Right lobe of liver (tissue), 6 donors: ENCODE measurements around the gene KDM4C. TPM values are rescaled to one million over a fixed set of nuclear protein-coding genes. Genes with fewer than 3 reads are reported as not detected.

Experiments
- ATAC-seq, 4 donors: fragments of 200-7000 bp; cut with Tn5 transposase; one replicate each; pipeline ENCODE4 v1.9.1; 2020; ENCODE audit warnings: mild to moderate bottlenecking in 4 of 4, moderate library complexity in 4 of 4
- DNase-seq, 3 donors: peaks; one replicate each; pipeline ENCODE4 v3.0.0-alpha.2; 2020
- H3K27ac ChIP-seq, 3 donors: fragments of 200-600 bp; one replicate each; pipeline ENCODE4 v1.8.0; 2022
- H3K27me3 ChIP-seq, 2 donors: fragments of 200-600 bp; one replicate each; pipeline ENCODE4 v1.8.0; 2022
- H3K36me3 ChIP-seq, 4 donors: fragments of 200-600 bp; sonication (generic) in 1 of 4; one replicate each; pipeline versions ENCODE4 v1.5.1 to v1.8.0; 2017 to 2022; ENCODE audit warnings: control low read depth in 1 of 4
- H3K4me1 ChIP-seq, 4 donors: fragments of 200-600 bp; sonication (generic) in 1 of 4; one replicate each; pipeline versions ENCODE4 v1.5.1 to v1.8.0; 2017 to 2022; ENCODE audit warnings: control low read depth in 1 of 4
- H3K4me3 ChIP-seq, 3 donors: fragments of 200-600 bp; one replicate each; pipeline ENCODE4 v1.8.0; 2022
- H3K9me3 ChIP-seq, 4 donors: fragments of 200-600 bp; sonication (generic) in 1 of 4; one replicate each; pipeline versions ENCODE4 v1.5.1 to v1.8.0; 2017 to 2022; ENCODE audit warnings: control low read depth in 1 of 4
- CTCF ChIP-seq, 4 donors: fragments of 200-600 bp in 3 of 4; fragments of 450-650 bp in 1 of 4; IDR thresholded peaks; one replicate each; pipeline versions ENCODE4 v1.5.1 to v1.8.0; 2016 to 2022; ENCODE audit warnings: antibody characterized with exemption in 4 of 4, mild to moderate bottlenecking in 2 of 4
- POLR2A ChIP-seq: fragments of 450-650 bp; IDR thresholded peaks from one replicate; pipeline ENCODE4 v1.6.1; 2017; ENCODE audit warnings: antibody characterized with exemption, mild to moderate bottlenecking
- WGBS: methylation state at CpG from one replicate; pipeline ENCODE4 v1.1.6; 2018; ENCODE audit warnings: low coverage, low lambda C conversion rate; ENCODE audit not compliant: insufficient coverage; ENCODE audit errors: missing lambda C conversion rate; 5-methylcytosine and 5-hydroxymethylcytosine counted together
- intact Hi-C, 2 donors: fragments of 100-400 bp; cut with DNase I; formaldehyde crosslinking; loops; one replicate each; pipeline versions ENCODE4 v1.11.2 to v1.14.1; 2022
- total RNA-seq, 6 experiments: library from RNA; depleted of rRNA in 2 of 6; stranded (reverse); fragments of >200 nt in 2 of 6; fragmentation: NEBNext Ultra II Directional in 3 of 6; extraction: Animal tissue kit (Norgen Biotek cat#: 25700) in 3 of 6; gene quantifications; one replicate each; pipeline versions ENCODE4 v1.1.0 to v1.2.4, GENCODE V29; 2016 to 2023
- donor health status: DM: no; HTN: yes; CAD: no.
- donor health status: DM: no; HTN: no; CAD: no.
- donor health status: DM: no; HTN: no; CAD: no.
- donor health status: DM: no; HTN: yes; CAD: no.
- donor health status: DM: no; HTN: yes; CAD: no.

Gene KDM4C
- total RNA-seq, 6 experiments from 2014 or later: 14.1 to 20.9 (median 15.3) TPM

- intact Hi-C loops: no loop called here
- Histone ChIP-seq H3K9me3 (no peaks in the 10 kb centered on the region), H3K27me3 (no peaks in the 10 kb centered on the region), H3K4me1 (peaks cover 0 to 21% (median 2%) of the 10 kb centered on the region in 4 donors), H3K27ac (no peak overlapping the region), H3K36me3 (peaks cover 0 to 7% (median under 1%) of the 10 kb centered on the region in 4 donors), H3K4me3 (no peak overlapping the region)
- TF ChIP-seq POLR2A (no peak), CTCF (IDR thresholded peaks at IDR 0.05) (no peak)
- 63% methylated on average over 1 of the region's 1 CpG for WGBS
- DNase-seq (no peak), ATAC-seq (peak; percentile 67 to 75 (median 70))
Measured at GRCh38 chr9:6897207-6897822, 139.5 kb downstream of the KDM4C start.

- Histone ChIP-seq H3K27me3 (no peaks in the 10 kb centered on the region), H3K4me1 (peaks cover 0 to 21% (median 2%) of the 10 kb centered on the region in 4 donors), H3K36me3 (peaks cover 0 to 7% (median under 1%) of the 10 kb centered on the region in 4 donors), H3K9me3 (no peaks in the 10 kb centered on the region), H3K4me3 (no peak overlapping the region), H3K27ac (no peak overlapping the region)
- DNase-seq: no peak
- 59% methylated on average over 7 of the region's 7 CpGs for WGBS
- intact Hi-C loops: no loop called here
- no peak for TF ChIP-seq CTCF (IDR thresholded peaks at IDR 0.05)
- no peak for TF ChIP-seq POLR2A
- peak; percentile 43 to 69 (median 53) for ATAC-seq
Measured at GRCh38 chr9:6897898-6898302, 140.1 kb downstream of the KDM4C start.

- Histone ChIP-seq H3K27me3 (no peaks in the 10 kb centered on the region), H3K9me3 (no peaks in the 10 kb centered on the region), H3K27ac (no peak overlapping the region), H3K4me3 (no peak overlapping the region), H3K4me1 (peaks cover 0 to 21% (median 2%) of the 10 kb centered on the region in 4 donors), H3K36me3 (no peaks in the 10 kb centered on the region)
- no peak for DNase-seq
- TF ChIP-seq POLR2A (no peak), CTCF (IDR thresholded peaks at IDR 0.05) (no peak)
- 0% methylated on average over 1 of the region's 1 CpG for WGBS
- intact Hi-C loops: no loop called here
- peak in 1 of 4 donors; percentile 14 for ATAC-seq
Measured at GRCh38 chr9:6899274-6899673, 141.5 kb downstream of the KDM4C start.

- no peak overlapping the region for H3K27ac ChIP-seq
- 47% methylated on average over 6 of the region's 7 CpGs for WGBS
Measured at GRCh38 chr9:6900440-6900883, 142.7 kb downstream of the KDM4C start.

More at GRCh38 chr9:6900440-6900883, 142.7 kb downstream of the KDM4C start:
- ATAC-seq (peak in 1 of 4 donors; percentile 52), DNase-seq (no peak)
- Histone ChIP-seq H3K27me3 (no peaks in the 10 kb centered on the region), H3K9me3 (no peaks in the 10 kb centered on the region), H3K36me3 (no peaks in the 10 kb centered on the region), H3K4me1 (peaks cover 0 to 27% (median 2%) of the 10 kb centered on the region in 4 donors), H3K4me3 (no peak overlapping the region)
- TF ChIP-seq POLR2A (no peak), CTCF (IDR thresholded peaks at IDR 0.05) (no peak)
- intact Hi-C loops: no loop called here
